Liver (tissue), 9 donors: ENCODE measurements around the gene DICER1. TPM values are rescaled to one million over a fixed set of nuclear protein-coding genes. Genes with fewer than 3 reads are reported as not detected.

Source experiments
- DNase-seq: peaks from one replicate; pipeline ENCODE4 v3.0.0-alpha.2; 2017; ENCODE audit warnings: low spot score
- H3K27ac ChIP-seq, 2 donors: one replicate each; pipeline ENCODE4 v1.7.0; 2013; ENCODE audit warnings: inconsistent platforms in 2 of 2, low read length in 2 of 2, control low read depth in 1 of 2, low read depth in 1 of 2, mild to moderate bottlenecking in 1 of 2
- H3K27me3 ChIP-seq, 4 donors: one replicate each; pipeline versions ENCODE4 v1.6.1 to v1.7.0; 2013; ENCODE audit warnings: low read length in 3 of 4, inconsistent platforms in 1 of 4, mild to moderate bottlenecking in 1 of 4, moderate library complexity in 1 of 4; ENCODE audit not compliant: control insufficient read depth in 4 of 4, insufficient read depth in 4 of 4
- H3K36me3 ChIP-seq, 4 donors: one replicate each; pipeline versions ENCODE4 v1.6.1 to v1.7.0; 2013; ENCODE audit warnings: low read length in 3 of 4, mild to moderate bottlenecking in 3 of 4, low read depth in 1 of 4, moderate library complexity in 1 of 4; ENCODE audit not compliant: control insufficient read depth in 4 of 4, insufficient read depth in 3 of 4
- H3K4me1 ChIP-seq, 4 donors: one replicate each; pipeline versions ENCODE4 v1.6.1 to v1.7.0; 2013; ENCODE audit warnings: low read length in 3 of 4, mild to moderate bottlenecking in 3 of 4, moderate library complexity in 1 of 4; ENCODE audit not compliant: control insufficient read depth in 4 of 4, insufficient read depth in 4 of 4
- H3K4me3 ChIP-seq, 3 donors: one replicate each; pipeline versions ENCODE4 v1.6.1 to v1.7.0; 2013; ENCODE audit warnings: low read length in 3 of 3, control low read depth in 1 of 3, low read depth in 1 of 3, mild to moderate bottlenecking in 1 of 3
- H3K9ac ChIP-seq, 2 donors: one replicate each; pipeline ENCODE4 v1.7.0; 2013; ENCODE audit warnings: low read length in 2 of 2, mild to moderate bottlenecking in 2 of 2, moderate library complexity in 2 of 2, control low read depth in 1 of 2, low read depth in 1 of 2
- H3K9me3 ChIP-seq, 4 donors: one replicate each; pipeline versions ENCODE4 v1.6.1 to v1.7.0; 2013; ENCODE audit warnings: low read length in 3 of 4; ENCODE audit not compliant: control insufficient read depth in 4 of 4
- EGR1 ChIP-seq, 2 donors: IDR thresholded peaks; 2 replicates each; pipeline ENCODE4 v1.6.1; 2016 to 2018; ENCODE audit warnings: antibody characterized with exemption in 2 of 2, low read depth in 2 of 2
- FOXA1 ChIP-seq: IDR thresholded peaks from 2 replicates; pipeline ENCODE4 v1.6.1; 2016; ENCODE audit warnings: antibody characterized with exemption
- FOXA2 ChIP-seq: IDR thresholded peaks from 2 replicates; pipeline ENCODE4 v1.6.1; 2016; ENCODE audit warnings: antibody characterized with exemption
- GABPA ChIP-seq, 2 donors: IDR thresholded peaks in 1 of 2; conservative IDR thresholded peaks in 1 of 2; 2 replicates each; pipeline ENCODE4 v1.6.1; 2016; ENCODE audit warnings: antibody characterized with exemption in 2 of 2, mild to moderate bottlenecking in 1 of 2, moderate library complexity in 1 of 2
- HNF4A ChIP-seq, 2 donors: conservative IDR thresholded peaks; 2 replicates each; pipeline ENCODE4 v1.6.1; 2016; ENCODE audit warnings: antibody characterized with exemption in 2 of 2, mild to moderate bottlenecking in 2 of 2
- HNF4G ChIP-seq: IDR thresholded peaks from 2 replicates; pipeline ENCODE4 v1.6.1; 2016; ENCODE audit warnings: antibody characterized with exemption
- JUND ChIP-seq, 2 donors: IDR thresholded peaks; 2 replicates each; pipeline ENCODE4 v1.6.1; 2016; ENCODE audit warnings: antibody characterized with exemption in 2 of 2
- NR2F2 ChIP-seq: IDR thresholded peaks from 2 replicates; pipeline ENCODE4 v1.6.1; 2016; ENCODE audit warnings: antibody characterized with exemption
- RAD21 ChIP-seq, 2 donors: IDR thresholded peaks; 2 replicates each; pipeline ENCODE4 v1.6.1; 2016; ENCODE audit warnings: antibody characterized with exemption in 2 of 2, mild to moderate bottlenecking in 2 of 2
- RXRA ChIP-seq, 2 donors: IDR thresholded peaks; 2 replicates each; pipeline ENCODE4 v1.6.1; 2017 to 2018; ENCODE audit warnings: antibody characterized with exemption in 2 of 2, mild to moderate bottlenecking in 1 of 2
- SP1 ChIP-seq: IDR thresholded peaks from 2 replicates; pipeline ENCODE4 v1.6.1; 2018; ENCODE audit warnings: antibody characterized with exemption, mild to moderate bottlenecking
- TAF1 ChIP-seq: conservative IDR thresholded peaks from 2 replicates; pipeline ENCODE4 v1.6.1; 2016; ENCODE audit warnings: antibody characterized with exemption, mild to moderate bottlenecking
- YY1 ChIP-seq: IDR thresholded peaks from 2 replicates; pipeline ENCODE4 v1.6.1; 2016; ENCODE audit warnings: antibody characterized with exemption, mild to moderate bottlenecking
- WGBS: extraction: QIAGEN DNeasy Blood & Tissue Kit; methylation state at CpG from one replicate; pipeline ENCODE4 v1.1.7; 2013; 5-methylcytosine and 5-hydroxymethylcytosine counted together
- polyA plus RNA-seq, 2 donors: library from polyadenylated mRNA; stranded (reverse) in 1 of 2; unstranded in 1 of 2; fragments of 200-250 nt in 1 of 2; fragments of >200 nt in 1 of 2; fragmentation: Nextera tagmentation in 1 of 2; extraction: Ambion mirVana in 1 of 2; gene quantifications; one replicate each; pipeline versions ENCODE4 v1.2.1 to v1.2.3, GENCODE V29; 2013 to 2015
- total RNA-seq, 2 donors: library from RNA; depleted of rRNA; stranded (reverse); fragments of >200 nt; gene quantifications; one replicate each; pipeline ENCODE4 v1.2.3, GENCODE V29; 2014
- TF ChIP-seq, protein P1 (sequence below): IDR thresholded peaks from 2 replicates; pipeline ENCODE4 v1.6.1; 2016; ENCODE audit warnings: antibody characterized with exemption
- TF ChIP-seq, protein P2 (sequence below): fragments of 150-350 bp; IDR thresholded peaks from 2 replicates; pipeline ENCODE4 v1.5.1; 2017; ENCODE audit warnings: improper control_type of control experiment, low read depth, low read length; ENCODE audit not compliant: missing input control
- TF ChIP-seq, protein P3 (sequence below): IDR thresholded peaks from 2 replicates; pipeline ENCODE4 v1.6.1; 2016; ENCODE audit warnings: antibody characterized with exemption
- TF ChIP-seq, protein P4 (sequence below): IDR thresholded peaks from 2 replicates; pipeline ENCODE4 v1.6.1; 2016; ENCODE audit warnings: antibody characterized with exemption, mild to moderate bottlenecking
- TF ChIP-seq, protein P5 (sequence below): IDR thresholded peaks from 2 replicates; pipeline ENCODE4 v1.6.1; 2016; ENCODE audit warnings: antibody characterized with exemption
- donor health status: healthy.
- donor health status: healthy.
- donor health status: healthy.
- donor health status: healthy.
- donor health status: healthy.

Gene DICER1
- total and polyA plus RNA-seq, 4 donors: 7.5 to 43.6 (median 20.3) TPM

DNA sequence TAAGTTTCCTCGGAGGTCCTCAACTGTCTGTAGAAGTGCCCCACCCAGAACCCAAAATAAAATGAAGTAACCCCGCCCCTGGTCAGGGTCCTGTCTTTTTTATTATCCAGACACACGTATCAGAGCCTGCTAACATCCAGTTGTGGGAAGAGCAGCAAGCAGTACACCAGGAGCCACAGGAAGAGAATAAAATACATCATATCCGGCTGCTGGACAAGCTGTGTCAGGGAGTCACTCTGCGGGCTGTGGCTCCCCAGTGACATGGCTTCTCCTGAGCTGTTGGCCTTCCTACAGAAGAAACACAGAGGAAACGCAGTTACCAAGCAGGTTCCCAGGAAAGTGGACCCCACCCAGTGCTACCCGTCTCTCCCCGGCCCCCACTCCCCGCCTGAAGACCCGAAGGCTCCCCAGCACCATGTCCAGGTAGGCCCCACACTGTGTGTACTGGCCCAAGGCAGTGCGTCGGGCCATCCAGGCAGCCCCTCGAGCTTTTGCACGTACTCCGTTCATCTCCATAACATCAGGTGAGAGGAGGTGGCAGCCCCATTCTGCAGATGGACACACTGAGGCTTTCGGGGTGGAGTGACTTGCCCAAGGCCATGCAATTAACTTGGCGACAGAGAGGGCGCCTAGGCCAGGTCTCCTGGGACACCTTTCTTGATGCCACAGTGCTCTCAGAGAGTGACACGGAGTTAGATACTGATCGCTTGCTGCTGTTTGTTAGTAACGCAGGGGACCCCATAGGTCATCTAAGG lies 34.3 kb upstream of the DICER1 start:
- 90% methylated on average over 21 of the region's 21 CpGs for WGBS
- H3K36me3 ChIP-seq: peaks cover 0 to 16% (median 5%) of the 10 kb centered on the region in 4 donors

More for the DNA sequence above, 34.3 kb upstream of the DICER1 start:
- Histone ChIP-seq H3K4me1 (no peaks in the 10 kb centered on the region), H3K4me3 (no peak overlapping the region), H3K27ac (no peak overlapping the region), H3K9me3 (no peaks in the 10 kb centered on the region), H3K27me3 (no peaks in the 10 kb centered on the region), H3K9ac (no peak overlapping the region)
- no peak for DNase-seq
- TF ChIP-seq YY1: no peak
- no peak for TF ChIP-seq FOXA2
- no peak for TF ChIP-seq NR2F2
- TF ChIP-seq EGR1 (IDR thresholded peaks at IDR 0.05; ENCODE audit: low read depth in 2 of 2): no peak
- no peak for TF ChIP-seq RAD21 (IDR thresholded peaks at IDR 0.05)
- no peak for TF ChIP-seq SP1
- TF ChIP-seq RXRA (IDR thresholded peaks at IDR 0.05): no peak
- no peak for TF ChIP-seq HNF4A (conservative IDR thresholded peaks at IDR 0.05)
- TF ChIP-seq, protein P1, sequence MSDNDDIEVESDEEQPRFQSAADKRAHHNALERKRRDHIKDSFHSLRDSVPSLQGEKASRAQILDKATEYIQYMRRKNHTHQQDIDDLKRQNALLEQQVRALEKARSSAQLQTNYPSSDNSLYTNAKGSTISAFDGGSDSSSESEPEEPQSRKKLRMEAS: no peak
- no peak for TF ChIP-seq GABPA (IDR thresholded peaks at IDR 0.05 in 1 of 2, conservative IDR thresholded peaks at IDR 0.05 in 1 of 2)
- TF ChIP-seq HNF4G: no peak
- TF ChIP-seq TAF1: no peak
- TF ChIP-seq, protein P2, sequence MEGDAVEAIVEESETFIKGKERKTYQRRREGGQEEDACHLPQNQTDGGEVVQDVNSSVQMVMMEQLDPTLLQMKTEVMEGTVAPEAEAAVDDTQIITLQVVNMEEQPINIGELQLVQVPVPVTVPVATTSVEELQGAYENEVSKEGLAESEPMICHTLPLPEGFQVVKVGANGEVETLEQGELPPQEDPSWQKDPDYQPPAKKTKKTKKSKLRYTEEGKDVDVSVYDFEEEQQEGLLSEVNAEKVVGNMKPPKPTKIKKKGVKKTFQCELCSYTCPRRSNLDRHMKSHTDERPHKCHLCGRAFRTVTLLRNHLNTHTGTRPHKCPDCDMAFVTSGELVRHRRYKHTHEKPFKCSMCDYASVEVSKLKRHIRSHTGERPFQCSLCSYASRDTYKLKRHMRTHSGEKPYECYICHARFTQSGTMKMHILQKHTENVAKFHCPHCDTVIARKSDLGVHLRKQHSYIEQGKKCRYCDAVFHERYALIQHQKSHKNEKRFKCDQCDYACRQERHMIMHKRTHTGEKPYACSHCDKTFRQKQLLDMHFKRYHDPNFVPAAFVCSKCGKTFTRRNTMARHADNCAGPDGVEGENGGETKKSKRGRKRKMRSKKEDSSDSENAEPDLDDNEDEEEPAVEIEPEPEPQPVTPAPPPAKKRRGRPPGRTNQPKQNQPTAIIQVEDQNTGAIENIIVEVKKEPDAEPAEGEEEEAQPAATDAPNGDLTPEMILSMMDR: no peak
- TF ChIP-seq FOXA1: no peak
- TF ChIP-seq, protein P3, sequence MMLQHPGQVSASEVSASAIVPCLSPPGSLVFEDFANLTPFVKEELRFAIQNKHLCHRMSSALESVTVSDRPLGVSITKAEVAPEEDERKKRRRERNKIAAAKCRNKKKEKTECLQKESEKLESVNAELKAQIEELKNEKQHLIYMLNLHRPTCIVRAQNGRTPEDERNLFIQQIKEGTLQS: no peak
- TF ChIP-seq, protein P4, sequence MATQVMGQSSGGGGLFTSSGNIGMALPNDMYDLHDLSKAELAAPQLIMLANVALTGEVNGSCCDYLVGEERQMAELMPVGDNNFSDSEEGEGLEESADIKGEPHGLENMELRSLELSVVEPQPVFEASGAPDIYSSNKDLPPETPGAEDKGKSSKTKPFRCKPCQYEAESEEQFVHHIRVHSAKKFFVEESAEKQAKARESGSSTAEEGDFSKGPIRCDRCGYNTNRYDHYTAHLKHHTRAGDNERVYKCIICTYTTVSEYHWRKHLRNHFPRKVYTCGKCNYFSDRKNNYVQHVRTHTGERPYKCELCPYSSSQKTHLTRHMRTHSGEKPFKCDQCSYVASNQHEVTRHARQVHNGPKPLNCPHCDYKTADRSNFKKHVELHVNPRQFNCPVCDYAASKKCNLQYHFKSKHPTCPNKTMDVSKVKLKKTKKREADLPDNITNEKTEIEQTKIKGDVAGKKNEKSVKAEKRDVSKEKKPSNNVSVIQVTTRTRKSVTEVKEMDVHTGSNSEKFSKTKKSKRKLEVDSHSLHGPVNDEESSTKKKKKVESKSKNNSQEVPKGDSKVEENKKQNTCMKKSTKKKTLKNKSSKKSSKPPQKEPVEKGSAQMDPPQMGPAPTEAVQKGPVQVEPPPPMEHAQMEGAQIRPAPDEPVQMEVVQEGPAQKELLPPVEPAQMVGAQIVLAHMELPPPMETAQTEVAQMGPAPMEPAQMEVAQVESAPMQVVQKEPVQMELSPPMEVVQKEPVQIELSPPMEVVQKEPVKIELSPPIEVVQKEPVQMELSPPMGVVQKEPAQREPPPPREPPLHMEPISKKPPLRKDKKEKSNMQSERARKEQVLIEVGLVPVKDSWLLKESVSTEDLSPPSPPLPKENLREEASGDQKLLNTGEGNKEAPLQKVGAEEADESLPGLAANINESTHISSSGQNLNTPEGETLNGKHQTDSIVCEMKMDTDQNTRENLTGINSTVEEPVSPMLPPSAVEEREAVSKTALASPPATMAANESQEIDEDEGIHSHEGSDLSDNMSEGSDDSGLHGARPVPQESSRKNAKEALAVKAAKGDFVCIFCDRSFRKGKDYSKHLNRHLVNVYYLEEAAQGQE: no peak
- no peak for TF ChIP-seq JUND (IDR thresholded peaks at IDR 0.05)
- TF ChIP-seq, protein P5, sequence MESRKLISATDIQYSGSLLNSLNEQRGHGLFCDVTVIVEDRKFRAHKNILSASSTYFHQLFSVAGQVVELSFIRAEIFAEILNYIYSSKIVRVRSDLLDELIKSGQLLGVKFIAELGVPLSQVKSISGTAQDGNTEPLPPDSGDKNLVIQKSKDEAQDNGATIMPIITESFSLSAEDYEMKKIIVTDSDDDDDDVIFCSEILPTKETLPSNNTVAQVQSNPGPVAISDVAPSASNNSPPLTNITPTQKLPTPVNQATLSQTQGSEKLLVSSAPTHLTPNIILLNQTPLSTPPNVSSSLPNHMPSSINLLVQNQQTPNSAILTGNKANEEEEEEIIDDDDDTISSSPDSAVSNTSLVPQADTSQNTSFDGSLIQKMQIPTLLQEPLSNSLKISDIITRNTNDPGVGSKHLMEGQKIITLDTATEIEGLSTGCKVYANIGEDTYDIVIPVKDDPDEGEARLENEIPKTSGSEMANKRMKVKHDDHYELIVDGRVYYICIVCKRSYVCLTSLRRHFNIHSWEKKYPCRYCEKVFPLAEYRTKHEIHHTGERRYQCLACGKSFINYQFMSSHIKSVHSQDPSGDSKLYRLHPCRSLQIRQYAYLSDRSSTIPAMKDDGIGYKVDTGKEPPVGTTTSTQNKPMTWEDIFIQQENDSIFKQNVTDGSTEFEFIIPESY: no peak
